Astrocyte of the spinal cord (primary cell): ENCODE measurements around the gene INPP5D.

Experiments
- DNase-seq: peaks from one replicate; pipeline ENCODE4 v3.0.0; 2011; ENCODE audit warnings: low read depth, low spot score
- H3K4me3 ChIP-seq: 2 replicates; pipeline ENCODE4 v1.5.1; 2011; ENCODE audit warnings: low read depth, mild to moderate bottlenecking, low read length, moderate library complexity
- CTCF ChIP-seq: IDR thresholded peaks from 2 replicates; pipeline ENCODE4 v1.5.1; 2012; ENCODE audit warnings: low read depth, mild to moderate bottlenecking, low read length, inconsistent platforms
- in situ Hi-C: cut with HindIII; loops from 2 replicates; pipeline ENCODE4 v1.10.0; 2017; ENCODE audit warnings: low sequenced_read_pairs

INPP5D gene

GRCh38 chr2:233163486-233164103 is 103.5 kb downstream of the INPP5D start:
- no peak overlapping the region for H3K4me3 ChIP-seq
- peak; percentile 74 for DNase-seq
- in situ Hi-C loops: no loop called here
- no peak for TF ChIP-seq CTCF

- H3K4me3 ChIP-seq: no peak overlapping the region
- in situ Hi-C loops: no loop called here
- no peak for TF ChIP-seq CTCF
- DNase-seq: no peak
Measured at GRCh38 chr2:233164128-233164635, 104.0 kb downstream of the INPP5D start.

- H3K4me3 ChIP-seq: no peak overlapping the region
- no peak for DNase-seq
- in situ Hi-C loops: no loop called here
- no peak for TF ChIP-seq CTCF
Measured at GRCh38 chr2:233164967-233165366, 104.8 kb downstream of the INPP5D start.

DNA sequence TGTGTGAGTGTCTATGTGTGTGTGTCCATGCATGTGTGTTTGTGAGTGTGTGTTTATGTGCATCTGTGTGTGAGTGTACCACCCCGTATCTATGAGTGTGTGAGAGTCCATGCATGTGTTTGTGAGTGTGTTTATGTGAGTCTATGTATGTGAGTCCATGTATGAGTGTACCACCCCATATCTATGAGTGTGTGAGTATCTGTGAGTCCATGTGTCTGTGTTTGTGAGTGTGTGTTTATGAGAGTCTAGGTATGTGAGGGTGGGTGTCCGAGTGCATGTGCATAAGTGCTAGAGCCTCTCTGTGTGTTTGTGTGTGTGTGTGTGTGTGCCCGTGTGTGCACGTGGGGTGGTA is 105.4 kb downstream of the INPP5D start:
- no peak overlapping the region for H3K4me3 ChIP-seq
- TF ChIP-seq CTCF: no peak
- no peak for DNase-seq
- in situ Hi-C loops: no loop called here

DNA sequence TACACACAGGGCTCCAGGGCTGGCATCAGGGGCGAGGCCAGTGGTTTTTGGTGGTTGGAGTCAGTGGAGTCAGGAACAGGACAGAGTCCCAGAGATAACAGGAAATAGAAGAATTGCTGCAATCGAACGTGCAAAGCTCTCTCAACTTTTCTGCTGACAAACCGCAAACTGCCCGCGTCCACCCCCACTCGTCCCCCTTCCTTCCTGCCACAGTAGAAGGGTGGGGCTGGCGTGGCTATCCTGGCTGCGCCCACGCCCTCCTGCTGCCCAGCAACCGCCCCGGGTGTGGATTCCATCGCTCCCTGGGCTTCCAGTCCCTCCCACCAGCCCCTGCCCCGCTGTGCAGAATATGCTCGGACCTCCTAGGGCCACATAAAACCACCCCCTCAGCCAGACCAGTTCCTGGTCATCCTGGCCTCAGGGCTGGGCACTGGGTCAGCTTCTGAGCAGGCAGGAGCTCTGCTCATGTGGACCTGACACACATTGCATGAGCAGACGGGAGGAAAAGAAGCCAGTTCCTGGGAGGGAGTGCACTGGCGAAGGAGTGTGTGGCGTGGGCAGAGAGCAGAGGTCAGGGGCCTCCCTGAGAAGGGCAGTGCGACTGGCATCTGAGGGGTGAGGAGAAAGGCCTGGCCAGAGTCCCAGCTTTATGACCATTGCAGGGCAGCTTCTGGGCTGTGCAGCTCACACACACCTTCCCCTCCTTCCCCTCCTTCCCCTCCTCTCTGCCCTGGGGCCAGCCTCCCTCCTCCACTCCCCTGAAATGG is 105.9 kb downstream of the INPP5D start:
- in situ Hi-C loops: no loop called here
- TF ChIP-seq CTCF: no peak
- DNase-seq: peak; percentile 36
- no peak overlapping the region for H3K4me3 ChIP-seq

DNA sequence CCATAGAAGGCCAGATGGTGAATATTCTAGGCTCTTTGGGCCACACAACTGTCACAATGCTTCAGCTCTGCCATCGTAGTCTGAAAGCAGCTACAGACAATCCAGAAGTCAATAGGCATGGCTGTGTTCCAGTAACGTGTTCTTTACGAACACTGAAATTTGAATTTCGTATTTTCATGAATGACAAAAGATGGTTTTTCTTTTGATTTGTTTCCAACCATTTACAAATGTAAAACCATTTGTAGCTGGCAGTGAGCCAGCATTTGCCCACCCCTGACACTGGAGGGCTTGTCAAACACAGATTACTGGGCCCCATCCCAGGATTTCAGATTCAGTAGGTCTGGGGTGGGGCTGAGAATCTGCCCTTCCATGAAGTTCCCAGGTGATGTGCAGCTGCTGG is 108.3 kb downstream of the INPP5D start:
- in situ Hi-C loops: no loop called here

More for the DNA sequence above, 108.3 kb downstream of the INPP5D start:
- TF ChIP-seq CTCF: no peak
- no peak overlapping the region for H3K4me3 ChIP-seq
- no peak for DNase-seq
